ENCODE data around the gene NUP210L. TPM values are rescaled to one million over a fixed set of nuclear protein-coding genes. Genes with fewer than 3 reads are reported as not detected.

The NUP210L gene
- total RNA-seq, 1 donor from 2014 or later: 0.13 TPM

- peak; percentile 65 for DNase-seq (ENCODE audit: low read depth)
Measured at GRCh38 chr1:153945795-153946621, 208.9 kb downstream of the NUP210L start.

DNA sequence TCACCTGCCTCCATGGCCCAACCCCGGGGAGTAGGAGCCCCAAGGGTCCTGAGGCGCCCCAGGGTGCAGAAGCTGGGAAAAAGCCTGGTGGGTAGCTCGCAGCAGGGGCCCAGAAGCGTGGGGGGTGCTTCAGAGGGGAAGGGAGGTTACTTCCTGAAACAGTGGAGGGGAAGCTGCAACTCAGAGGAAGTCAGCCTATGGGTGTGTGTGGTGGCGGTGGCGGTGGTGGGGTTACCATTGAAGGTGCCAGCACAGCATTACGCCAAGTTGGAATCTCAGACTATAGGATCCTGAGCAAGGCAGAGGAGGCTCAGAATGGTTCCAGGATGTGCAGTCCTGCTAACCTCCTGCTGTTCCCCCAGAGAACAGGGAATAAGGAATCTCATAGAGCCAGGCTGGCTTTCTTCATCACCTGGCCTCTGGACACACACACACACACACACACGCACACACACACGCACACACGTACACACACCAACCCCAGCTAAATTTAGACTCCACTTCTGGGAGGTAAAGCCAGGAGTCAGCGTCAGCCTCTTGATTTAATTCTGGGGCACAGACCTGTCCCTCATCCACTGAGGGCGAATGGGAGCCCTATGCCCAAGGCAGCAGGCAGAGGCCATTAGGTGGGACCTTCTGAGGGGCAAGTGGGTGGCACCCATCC, 209.6 kb downstream of the NUP210L start:
- DNase-seq (ENCODE audit: low read depth): peak; percentile 71

DNA sequence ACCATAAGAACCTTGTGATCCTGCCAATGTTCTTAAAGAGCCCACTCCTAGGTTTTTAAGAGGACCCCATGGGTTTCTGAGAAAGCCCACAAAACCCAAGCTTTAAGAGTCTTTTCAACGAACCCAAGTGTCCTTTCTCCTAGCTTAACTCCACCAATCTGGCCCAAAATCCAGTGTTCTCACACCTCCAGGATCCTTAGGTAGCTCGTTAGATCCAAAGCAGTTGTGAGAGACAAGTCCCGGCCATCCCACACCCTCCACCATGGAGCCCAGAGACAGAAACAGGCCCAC, 210.1 kb downstream of the NUP210L start:
- no peak for DNase-seq (ENCODE audit: low read depth)

DNA sequence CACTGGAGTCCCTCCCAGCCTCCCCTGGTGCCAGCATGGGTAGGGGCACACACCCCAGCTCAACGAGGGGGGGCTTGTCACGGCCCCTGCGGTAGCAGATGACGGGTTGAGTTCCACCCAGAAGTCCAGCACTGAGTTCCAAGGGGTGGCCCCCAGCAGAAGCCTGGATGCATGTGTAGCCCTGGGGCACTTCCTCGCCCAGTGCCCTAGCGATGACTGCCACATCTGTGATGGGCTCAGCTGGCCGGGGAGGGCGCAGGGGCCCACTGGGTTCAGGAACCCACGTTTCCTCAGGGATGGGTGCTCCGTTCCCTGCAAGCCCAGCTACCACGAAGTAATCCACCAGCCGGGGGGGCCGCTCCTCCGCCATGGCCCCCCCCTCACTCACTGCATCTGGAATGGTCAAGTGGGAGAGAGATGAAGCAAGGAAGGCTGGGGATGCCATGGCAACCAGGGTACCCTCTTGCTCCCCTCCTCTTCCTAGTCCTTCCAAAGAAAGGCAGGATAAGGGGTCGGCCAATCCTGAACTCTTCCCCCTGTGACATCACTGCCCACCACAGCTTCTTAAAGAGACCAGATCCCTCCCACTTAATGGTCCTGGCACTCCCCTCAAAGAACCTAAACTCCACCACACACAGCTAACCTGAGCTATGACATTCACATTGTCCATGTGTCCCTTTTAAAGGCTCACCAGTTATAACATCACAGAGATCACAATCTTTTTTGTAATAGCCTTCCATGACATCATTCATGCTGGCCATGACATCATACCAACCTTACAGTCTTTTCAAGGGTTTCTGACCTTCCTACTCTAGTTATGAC, 210.7 kb downstream of the NUP210L start:
- no peak for DNase-seq (ENCODE audit: low read depth)

DNA sequence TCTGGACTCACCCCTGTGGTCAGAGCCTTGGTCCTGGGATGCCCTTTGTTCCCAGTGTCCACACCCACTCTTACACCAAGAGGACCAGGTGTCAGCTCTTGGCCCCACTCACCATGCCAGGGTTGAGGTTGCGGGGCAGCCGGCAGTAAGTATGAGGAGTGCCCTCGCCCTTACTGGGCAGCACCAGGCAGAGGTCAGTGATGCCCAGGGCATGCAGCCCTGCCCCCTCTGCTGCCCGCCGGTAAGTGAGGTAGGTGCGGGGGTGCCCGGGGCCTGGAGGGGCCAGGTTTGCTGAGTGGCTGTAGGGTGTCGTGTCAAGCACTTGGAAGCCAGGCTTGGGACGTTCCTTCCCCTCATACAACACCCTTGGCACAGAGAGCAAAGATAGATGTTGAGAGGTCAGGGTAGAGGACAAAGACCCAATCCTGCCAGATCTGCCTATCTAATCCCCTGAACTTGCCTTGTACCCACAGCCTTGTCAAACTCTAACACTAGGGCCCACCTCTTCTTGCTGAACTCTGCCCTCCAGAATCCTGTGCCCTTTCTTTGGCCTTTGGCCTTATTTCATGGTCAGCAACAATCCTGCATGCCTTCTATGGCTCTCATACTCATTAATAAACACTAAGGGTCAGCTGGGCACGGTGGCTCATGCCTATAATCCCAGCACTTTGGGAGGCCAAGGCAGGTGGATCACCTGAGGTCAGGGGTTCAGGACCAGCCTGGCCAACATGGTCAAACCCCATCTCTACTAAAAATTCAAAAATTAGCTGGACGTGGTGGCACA, 211.9 kb downstream of the NUP210L start:
- no peak for DNase-seq (ENCODE audit: low read depth)

MicroRNAs encoded within 50 kb of the gene (microRNA counts, 767-probe panel; counts per million panel counts)
- not detected for microRNA hsa-miR-190b

Small RNAs within 50 kb of the gene (microRNA-seq; reads per million reads assigned to microRNA genes)
- gene MIR190B (14.2 reads per million, percentile 35 among the genes with 10 or more reads in this experiment), gene MIR5698 (not detected), gene MIR6737 (not detected)

Other genes with a start within 250 kb of the NUP210L start
- gene GATAD2B, start 232.1 kb downstream of the NUP210L start, total RNA-seq: 4.9 and 9.8 TPM in 2 replicates
- 13.2 and 19.9 TPM in 2 replicates for gene DENND4B, start 208.4 kb downstream of the NUP210L start, total RNA-seq
- gene CRTC2, start 196.5 kb downstream of the NUP210L start, total RNA-seq: 8.5 and 12.3 TPM in 2 replicates
- 64.4 and 69.9 TPM in 2 replicates for gene SLC39A1, start 191.5 kb downstream of the NUP210L start, total RNA-seq
- gene CREB3L4, start 187.2 kb downstream of the NUP210L start, total RNA-seq: 6.9 and 9.4 TPM in 2 replicates
- gene JTB, start 177.4 kb downstream of the NUP210L start, total RNA-seq: 162 and 217 TPM in 2 replicates
- gene RAB13, start 168.7 kb downstream of the NUP210L start, total RNA-seq: 15.5 and 22.0 TPM in 2 replicates
- 935 and 1,278 TPM in 2 replicates for gene RPS27, start 164.3 kb downstream of the NUP210L start, total RNA-seq
- 819 and 978 TPM in 2 replicates for gene TPM3, start 37.0 kb upstream of the NUP210L start, total RNA-seq
- gene CFAP141, start 51.3 kb upstream of the NUP210L start, total RNA-seq: not detected in 2 replicates
- 96.7 and 97.1 TPM in 2 replicates for gene UBAP2L, start 65.9 kb upstream of the NUP210L start, total RNA-seq
- gene HAX1, start 117.6 kb upstream of the NUP210L start, total RNA-seq: 91.7 and 115 TPM in 2 replicates
- gene AQP10, start 166.0 kb upstream of the NUP210L start, total RNA-seq: not detected in 2 replicates
- gene ATP8B2, start 170.5 kb upstream of the NUP210L start, total RNA-seq: 44.0 and 46.9 TPM in 2 replicates